T-helper 17 cell (primary cell): Measurements from ENCODE around the gene C2CD3. TPM values are rescaled to one million over a fixed set of nuclear protein-coding genes. Genes with fewer than 3 reads are reported as not detected.

Experiments used
- total RNA-seq, 4 donors: library from RNA in 2 of 4; stranded (reverse) in 2 of 4; gene quantifications; one replicate each; pipeline ENCODE4 v1.2.3 and lab custom pipeline; 2022 to 2026

The C2CD3 gene
- total RNA-seq, 2 donors from 2014 or later, result 35.5 to 37.1 TPM

Other genes with a start within 250 kb of the C2CD3 start
- under 1 TPM in 1 of 2 donors, not detected in 1; 0.40 TPM for gene DNAJB13, start 220.0 kb downstream of the C2CD3 start, total RNA-seq
- 100 to 1,000 TPM; 701 to 919 TPM for gene UCP2, start 188.2 kb downstream of the C2CD3 start, total RNA-seq
- 1 to 10 TPM; 5.5 to 6.0 TPM for gene UCP3, start 161.9 kb downstream of the C2CD3 start, total RNA-seq
- gene PPME1, start 287 bp upstream of the C2CD3 start, total RNA-seq, result 10 to 100 TPM; 15.3 to 17.8 TPM
- not detected for gene P4HA3, start 140.6 kb upstream of the C2CD3 start, total RNA-seq
- 10 to 100 TPM; 10.2 to 10.8 TPM for gene PGM2L1, start 227.4 kb upstream of the C2CD3 start, total RNA-seq